Aorta (tissue), 5 donors: ENCODE results near the gene LYPD6B. TPM values are rescaled to one million over a fixed set of nuclear protein-coding genes. Genes with fewer than 3 reads are reported as not detected.

ENCODE experiments used
- ATAC-seq: fragments of 200-7000 bp; cut with Tn5 transposase; one replicate; pipeline ENCODE4 v1.9.1; 2022; ENCODE audit warnings: moderate library complexity; ENCODE audit not compliant: low FRiP score
- DNase-seq, 2 donors: peaks; one replicate each; pipeline ENCODE4 v3.0.0-alpha.2; 2020
- H3K27ac ChIP-seq, 2 donors: one replicate each; pipeline ENCODE4 v1.5.1; 2013; ENCODE audit warnings: low read length in 2 of 2, mild to moderate bottlenecking in 2 of 2, moderate library complexity in 2 of 2, control low read depth in 1 of 2, inconsistent platforms in 1 of 2, low read depth in 1 of 2
- H3K27me3 ChIP-seq, 2 donors: one replicate each; pipeline ENCODE4 v1.6.1; 2013; ENCODE audit warnings: control low read depth in 1 of 2, low read length in 1 of 2, mild to moderate bottlenecking in 1 of 2, moderate library complexity in 1 of 2; ENCODE audit not compliant: insufficient read depth in 2 of 2, control insufficient read depth in 1 of 2
- H3K36me3 ChIP-seq, 2 donors: one replicate each; pipeline ENCODE4 v1.6.1; 2013; ENCODE audit warnings: control low read depth in 1 of 2, low read length in 1 of 2, mild to moderate bottlenecking in 1 of 2; ENCODE audit not compliant: insufficient read depth in 2 of 2, control insufficient read depth in 1 of 2
- H3K4me1 ChIP-seq, 2 donors: one replicate each; pipeline ENCODE4 v1.6.1; 2013; ENCODE audit warnings: low read length in 2 of 2, control low read depth in 1 of 2, mild to moderate bottlenecking in 1 of 2, moderate library complexity in 1 of 2; ENCODE audit not compliant: insufficient read depth in 2 of 2, control insufficient read depth in 1 of 2
- H3K4me3 ChIP-seq, 2 donors: one replicate each; pipeline ENCODE4 v1.5.1; 2013; ENCODE audit warnings: low read length in 2 of 2, control low read depth in 1 of 2, mild to moderate bottlenecking in 1 of 2
- H3K9me3 ChIP-seq: one replicate; pipeline ENCODE4 v1.6.1; 2013; ENCODE audit warnings: mild to moderate bottlenecking, low read length; ENCODE audit not compliant: control insufficient read depth
- WGBS, 2 donors: extraction: QIAGEN DNeasy Blood & Tissue Kit; methylation state at CpG; one replicate each; pipeline ENCODE4 v1.1.7; 2013; 5-methylcytosine and 5-hydroxymethylcytosine counted together
- intact Hi-C, 2 donors: fragments of 100-400 bp; cut with DNase I; formaldehyde crosslinking; loops; one replicate each; pipeline versions ENCODE4 v1.14.2 to v1.15.0; 2022
- polyA plus RNA-seq, 2 donors: library from polyadenylated mRNA; stranded (reverse); fragments of 200-250 nt; gene quantifications; one replicate each; pipeline ENCODE4 v1.2.3, GENCODE V29; 2013
- total RNA-seq, 2 donors: library from RNA; stranded (reverse); fragmentation: NEBNext Ultra II Directional; extraction: Animal tissue kit (Norgen Biotek cat#: 25700); gene quantifications; one replicate each; pipeline ENCODE4 v1.2.1, GENCODE V29; 2021
- donor health status: healthy with polysubstance abuse.
- donor health status: Bipolar disorder and iron deficiency.
- donor health status: DM: no; HTN: no; CAD: no.
- donor health status: DM: no; HTN: no; CAD: no.
- donor health status: DM: yes; HTN: yes; CAD: no.

The LYPD6B gene
- total and polyA plus RNA-seq, 4 donors = 0.26 TPM; not detected in 3

GRCh38 chr2:149187057-149187456, 148.6 kb downstream of the LYPD6B start:
- intact Hi-C loops = no loop called here
- Histone ChIP-seq H3K36me3 (no peaks in the 10 kb centered on the region), H3K4me3 (no peak overlapping the region), H3K9me3 (no peaks in the 10 kb centered on the region), H3K27me3 (no peaks in the 10 kb centered on the region), H3K27ac (no peak overlapping the region), H3K4me1 (no peaks in the 10 kb centered on the region)
- DNase-seq = no peak
- no peak for ATAC-seq

GRCh38 chr2:149188291-149188690, 149.8 kb downstream of the LYPD6B start:
- WGBS, 2 donors = 3 to 12% methylated on average over 1 of the region's 1 CpG
- DNase-seq (no peak), ATAC-seq (no peak)
- H3K4me1 ChIP-seq = no peaks in the 10 kb centered on the region
- H3K9me3 ChIP-seq = no peaks in the 10 kb centered on the region
- no peaks in the 10 kb centered on the region for H3K36me3 ChIP-seq
- no peak overlapping the region for H3K27ac ChIP-seq
- no peaks in the 10 kb centered on the region for H3K27me3 ChIP-seq
- H3K4me3 ChIP-seq = no peak overlapping the region
- intact Hi-C loops = no loop called here

GRCh38 chr2:149189769-149190168, 151.3 kb downstream of the LYPD6B start:
- no peak for DNase-seq
- Histone ChIP-seq H3K27ac (no peak overlapping the region), H3K27me3 (peaks cover 0 to 2% of the 10 kb centered on the region in 2 donors), H3K4me1 (no peaks in the 10 kb centered on the region), H3K36me3 (no peaks in the 10 kb centered on the region), H3K9me3 (no peaks in the 10 kb centered on the region), H3K4me3 (no peak overlapping the region)
- intact Hi-C loops = no loop called here
- ATAC-seq = no peak

DNA sequence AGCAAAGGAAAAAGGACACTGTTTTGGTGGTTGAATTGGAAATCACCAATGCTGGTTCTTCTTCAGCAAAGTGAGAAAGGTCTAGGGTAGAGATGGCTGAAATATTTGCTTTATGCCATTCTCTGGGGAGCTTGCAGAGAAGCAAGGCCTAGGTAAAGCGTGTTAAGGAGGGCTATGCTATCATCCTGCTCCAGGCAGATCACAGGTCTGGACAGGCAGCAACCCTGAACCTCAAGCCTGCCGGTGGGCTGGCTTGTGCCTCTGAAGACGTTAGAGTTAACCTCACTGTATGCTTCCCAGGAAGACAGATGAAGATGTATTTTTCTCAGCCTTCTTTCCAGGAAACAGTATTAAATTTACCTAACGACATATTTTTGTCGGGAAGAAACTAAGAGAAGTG, 153.4 kb downstream of the LYPD6B start:
- no peak overlapping the region for H3K27ac ChIP-seq
- no peaks in the 10 kb centered on the region for H3K36me3 ChIP-seq
- H3K4me1 ChIP-seq = no peaks in the 10 kb centered on the region
- WGBS, 2 donors = 69 to 76% methylated on average over 5 of the region's 5 CpGs
- no peak overlapping the region for H3K4me3 ChIP-seq
- no peak for DNase-seq
- no peaks in the 10 kb centered on the region for H3K9me3 ChIP-seq
- ATAC-seq = no peak
- intact Hi-C loops = no loop called here
- H3K27me3 ChIP-seq = peaks cover 0 to 2% of the 10 kb centered on the region in 2 donors

DNA sequence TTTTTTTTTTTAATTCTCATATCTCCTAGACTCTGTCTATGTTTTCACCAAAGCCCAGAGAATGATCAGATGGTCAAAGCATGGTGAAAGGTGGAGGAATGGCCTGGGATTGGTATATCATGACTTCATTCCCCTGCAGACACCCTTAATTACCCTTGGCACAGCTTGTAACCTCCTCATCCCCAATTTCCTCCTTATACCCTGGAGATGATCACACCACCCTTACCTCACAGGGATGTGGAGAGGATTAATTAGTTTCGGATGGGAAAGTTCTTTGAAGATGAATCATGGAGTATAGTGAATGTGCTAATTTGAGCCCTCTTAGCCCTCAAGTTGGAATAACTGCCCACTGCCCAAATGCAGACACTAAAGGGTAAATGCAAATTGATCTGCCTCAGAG, 153.9 kb downstream of the LYPD6B start:
- H3K36me3 ChIP-seq = no peaks in the 10 kb centered on the region
- intact Hi-C loops = no loop called here
- no peak overlapping the region for H3K4me3 ChIP-seq
- H3K9me3 ChIP-seq = no peaks in the 10 kb centered on the region
- no peak for DNase-seq
- 82 to 96% methylated on average over 1 of the region's 1 CpG for WGBS, 2 donors
- no peak for ATAC-seq
- H3K27me3 ChIP-seq = peaks cover 0 to 2% of the 10 kb centered on the region in 2 donors
- H3K27ac ChIP-seq = no peak overlapping the region
- no peaks in the 10 kb centered on the region for H3K4me1 ChIP-seq

DNA sequence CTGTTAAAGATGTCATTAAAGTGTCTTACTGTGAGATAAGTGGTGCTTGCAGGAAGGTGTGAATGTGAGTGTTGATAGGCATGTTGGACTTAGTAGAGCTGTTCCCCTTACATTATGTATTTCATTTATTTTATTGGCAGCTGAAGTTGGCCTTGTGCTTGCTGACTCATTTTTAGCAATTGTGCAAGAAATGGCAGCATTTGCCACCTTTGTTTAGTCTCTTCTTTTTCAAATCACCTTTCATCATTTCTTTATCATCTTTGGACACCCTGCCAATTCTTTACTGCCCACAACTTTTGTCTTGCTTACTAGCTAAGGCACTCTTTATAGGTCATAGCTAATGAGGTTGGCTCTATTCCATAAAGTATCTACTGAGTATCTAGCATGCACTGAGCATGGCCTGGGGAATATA, 161.6 kb downstream of the LYPD6B start:
- ATAC-seq (no peak), DNase-seq (no peak)
- no peak overlapping the region for H3K27ac ChIP-seq
- no peaks in the 10 kb centered on the region for H3K27me3 ChIP-seq
- intact Hi-C loops = no loop called here
- H3K4me3 ChIP-seq = no peak overlapping the region
- no peaks in the 10 kb centered on the region for H3K9me3 ChIP-seq
- H3K4me1 ChIP-seq = no peaks in the 10 kb centered on the region
- no peaks in the 10 kb centered on the region for H3K36me3 ChIP-seq

DNA sequence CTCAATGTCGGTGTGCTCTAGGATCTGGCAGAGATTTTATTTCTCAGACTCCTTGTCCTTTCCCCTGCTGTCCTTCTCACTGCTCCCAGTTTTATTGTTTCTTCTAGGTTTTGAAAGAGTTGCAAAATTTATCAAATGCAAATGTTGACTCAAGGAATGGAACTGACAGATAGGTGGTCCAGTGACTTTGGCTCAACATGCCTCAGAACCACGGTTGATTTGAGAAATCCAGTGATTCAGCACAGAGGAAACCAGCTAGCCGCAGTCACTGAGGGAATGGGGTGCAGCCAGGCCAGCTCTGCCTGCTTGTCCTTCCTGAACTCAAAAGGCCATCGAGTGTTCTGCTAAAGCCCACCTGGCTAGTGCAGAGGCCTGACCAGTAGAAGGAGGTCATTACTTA, 166.2 kb downstream of the LYPD6B start:
- ATAC-seq (no peak), DNase-seq (no peak)
- Histone ChIP-seq H3K36me3 (no peaks in the 10 kb centered on the region), H3K27ac (no peak overlapping the region), H3K9me3 (no peaks in the 10 kb centered on the region), H3K27me3 (no peaks in the 10 kb centered on the region), H3K4me3 (no peak overlapping the region), H3K4me1 (no peaks in the 10 kb centered on the region)
- intact Hi-C loops = no loop called here
- 42 to 57% methylated on average over 4 of the region's 4 CpGs for WGBS, 2 donors

- no peak for ATAC-seq
- 75 to 81% methylated on average over 8 of the region's 8 CpGs for WGBS, 2 donors
Measured at GRCh38 chr2:149205143-149205542, 166.6 kb downstream of the LYPD6B start.

DNA sequence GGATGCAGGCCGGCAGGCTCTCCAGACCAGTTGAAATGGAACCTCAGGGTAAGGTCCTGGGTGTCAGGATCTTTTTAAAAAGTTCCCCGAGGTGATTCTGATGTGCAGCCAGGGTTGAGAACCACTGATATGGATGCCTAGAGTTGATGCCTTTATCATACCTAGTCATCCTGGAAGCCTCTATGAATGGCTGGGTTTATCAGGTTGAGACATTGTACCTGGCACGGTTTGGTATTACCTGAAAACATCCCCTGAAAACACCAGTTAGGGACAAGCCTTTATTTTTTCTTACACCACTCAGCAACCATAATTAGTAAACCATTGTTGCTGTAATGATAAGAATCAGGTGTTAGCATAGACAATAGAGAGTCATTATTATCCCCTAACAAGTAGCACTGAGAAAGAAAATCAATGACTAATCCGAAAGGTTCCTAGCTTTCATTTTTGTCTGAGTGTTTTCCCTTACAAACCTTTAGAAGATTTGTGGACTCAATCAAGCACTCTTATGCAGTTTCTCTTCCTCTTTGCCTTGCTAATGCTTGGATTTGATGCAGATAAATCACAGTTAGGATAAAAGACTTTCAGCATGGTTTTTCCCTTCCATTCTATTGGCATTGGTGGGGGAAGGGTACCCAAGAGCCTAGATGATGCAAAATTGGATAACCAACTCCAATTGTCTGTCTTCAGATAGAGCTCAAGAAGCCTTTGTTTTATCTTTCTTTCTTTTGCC, 175.4 kb downstream of the LYPD6B start:
- H3K4me1 ChIP-seq = no peaks in the 10 kb centered on the region
- WGBS, 2 donors = 84 to 89% methylated on average over 4 of the region's 4 CpGs
- H3K4me3 ChIP-seq = no peak overlapping the region
- DNase-seq = no peak
- intact Hi-C loops = no loop called here
- no peaks in the 10 kb centered on the region for H3K36me3 ChIP-seq
- no peak overlapping the region for H3K27ac ChIP-seq
- H3K27me3 ChIP-seq = peaks cover 0 to 2% of the 10 kb centered on the region in 2 donors
- peaks cover 1% of the 10 kb centered on the region for H3K9me3 ChIP-seq
- ATAC-seq = no peak

More at GRCh38 chr2:149205143-149205542, 166.6 kb downstream of the LYPD6B start:
- no peak overlapping the region for H3K4me3 ChIP-seq
- peaks cover 0 to 2% of the 10 kb centered on the region in 2 donors for H3K27me3 ChIP-seq
- no peaks in the 10 kb centered on the region for H3K36me3 ChIP-seq
- intact Hi-C loops = no loop called here
- H3K27ac ChIP-seq = no peak overlapping the region
- no peaks in the 10 kb centered on the region for H3K4me1 ChIP-seq
- no peak for DNase-seq
- no peaks in the 10 kb centered on the region for H3K9me3 ChIP-seq
